Left lung (tissue), 10 donors: ENCODE data around the gene SLU7. TPM values are rescaled to one million over a fixed set of nuclear protein-coding genes. Genes with fewer than 3 reads are reported as not detected.

Experiments used
- ATAC-seq: fragments of 200-7000 bp; cut with Tn5 transposase; one replicate; pipeline ENCODE4 v1.9.1; 2020; ENCODE audit warnings: moderate library complexity
- DNase-seq, 4 donors: peaks; one replicate each; pipeline ENCODE4 v3.0.0-alpha.2; 2013 to 2020
- H3K27ac ChIP-seq, 2 donors: fragments of 200-600 bp; sonication (generic) in 1 of 2; one replicate each; pipeline versions ENCODE4 v1.5.0 to v1.8.0; 2020 to 2021
- H3K27me3 ChIP-seq, 2 donors: fragments of 200-600 bp; sonication (generic) in 1 of 2; one replicate each; pipeline versions ENCODE4 v1.5.0 to v1.8.0; 2020 to 2021
- H3K36me3 ChIP-seq, 2 donors: fragments of 200-600 bp; sonication (generic) in 1 of 2; one replicate each; pipeline versions ENCODE4 v1.5.0 to v1.8.0; 2020 to 2021
- H3K4me1 ChIP-seq, 2 donors: fragments of 200-600 bp; one replicate each; pipeline ENCODE4 v1.8.0; 2021
- H3K4me3 ChIP-seq, 2 donors: fragments of 200-600 bp; sonication (generic) in 1 of 2; one replicate each; pipeline versions ENCODE4 v1.5.0 to v1.8.0; 2020 to 2021; ENCODE audit warnings: mild to moderate bottlenecking in 1 of 2
- H3K9me3 ChIP-seq, 2 donors: fragments of 200-600 bp; sonication (generic) in 1 of 2; one replicate each; pipeline versions ENCODE4 v1.5.0 to v1.8.0; 2020 to 2021
- CTCF ChIP-seq, 2 donors: fragments of 200-600 bp; sonication (generic) in 1 of 2; IDR thresholded peaks; one replicate each; pipeline versions ENCODE4 v1.5.0 to v1.8.0; 2021; ENCODE audit warnings: antibody characterized with exemption in 2 of 2
- intact Hi-C, 2 donors: fragments of 100-400 bp; cut with DNase I; formaldehyde crosslinking; loops; one replicate each; pipeline versions ENCODE4 v1.11.2 to v1.14.2; 2022
- polyA plus RNA-seq, 6 donors: library from polyadenylated mRNA; unstranded; fragments of 120-200 nt; gene quantifications; one replicate each; pipeline ENCODE4 v1.2.1, GENCODE V29; 2013; ENCODE audit not compliant: insufficient read length in 6 of 6
- total RNA-seq, 2 donors: library from RNA; stranded (reverse); fragmentation: NEBNext Ultra II Directional; extraction: Animal tissue kit (Norgen Biotek cat#: 25700); gene quantifications; one replicate each; pipeline ENCODE4 v1.2.1, GENCODE V29; 2021
- donor health status: DM: no; HTN: yes; CAD: no.
- donor health status: DM: no; HTN: no; CAD: no.

SLU7 gene
- total and polyA plus RNA-seq, 8 donors = 36.1 to 74.1 (median 58.5) TPM

- ATAC-seq = no peak
- Histone ChIP-seq H3K9me3 (no peaks in the 10 kb centered on the region), H3K27me3 (no peaks in the 10 kb centered on the region), H3K27ac (no peak overlapping the region), H3K4me1 (no peaks in the 10 kb centered on the region), H3K4me3 (no peak overlapping the region), H3K36me3 (no peaks in the 10 kb centered on the region)
- TF ChIP-seq CTCF (IDR thresholded peaks at IDR 0.05) = no peak
- DNase-seq = no peak
- intact Hi-C loops = no loop called here
Observed at GRCh38 chr5:160456480-160457177, 37.7 kb upstream of the SLU7 start.

GRCh38 chr5:160455600-160455999 is 36.7 kb upstream of the SLU7 start:
- no peaks in the 10 kb centered on the region for H3K27me3 ChIP-seq
- H3K27ac ChIP-seq = no peak overlapping the region
- no peak overlapping the region for H3K4me3 ChIP-seq
- H3K36me3 ChIP-seq = no peaks in the 10 kb centered on the region
- ATAC-seq (no peak), DNase-seq (no peak)
- no peaks in the 10 kb centered on the region for H3K4me1 ChIP-seq
- no peaks in the 10 kb centered on the region for H3K9me3 ChIP-seq
- intact Hi-C loops = no loop called here
- TF ChIP-seq CTCF (IDR thresholded peaks at IDR 0.05) = no peak

GRCh38 chr5:160453751-160454150 is 34.9 kb upstream of the SLU7 start:
- Histone ChIP-seq H3K27me3 (no peaks in the 10 kb centered on the region), H3K27ac (no peak overlapping the region), H3K4me3 (no peak overlapping the region), H3K36me3 (no peaks in the 10 kb centered on the region), H3K9me3 (no peaks in the 10 kb centered on the region), H3K4me1 (no peaks in the 10 kb centered on the region)
- no peak for DNase-seq
- no peak for ATAC-seq
- intact Hi-C loops = no loop called here
- TF ChIP-seq CTCF (IDR thresholded peaks at IDR 0.05) = no peak

GRCh38 chr5:160452795-160453194 is 33.9 kb upstream of the SLU7 start:
- Histone ChIP-seq H3K4me3 (no peak overlapping the region), H3K36me3 (no peaks in the 10 kb centered on the region), H3K9me3 (no peaks in the 10 kb centered on the region), H3K27me3 (no peaks in the 10 kb centered on the region), H3K4me1 (no peaks in the 10 kb centered on the region), H3K27ac (no peak overlapping the region)
- ATAC-seq (peak; percentile 23), DNase-seq (no peak)
- TF ChIP-seq CTCF (IDR thresholded peaks at IDR 0.05) = no peak
- intact Hi-C loops = no loop called here

GRCh38 chr5:160452036-160452435 is 33.2 kb upstream of the SLU7 start:
- TF ChIP-seq CTCF (IDR thresholded peaks at IDR 0.05) = no peak
- no peaks in the 10 kb centered on the region for H3K36me3 ChIP-seq
- no peaks in the 10 kb centered on the region for H3K27me3 ChIP-seq
- intact Hi-C loops = no loop called here
- ATAC-seq = no peak
- H3K4me1 ChIP-seq = no peaks in the 10 kb centered on the region
- no peaks in the 10 kb centered on the region for H3K9me3 ChIP-seq
- no peak overlapping the region for H3K27ac ChIP-seq
- no peak for DNase-seq
- no peak overlapping the region for H3K4me3 ChIP-seq
